Neuronal stem cell (in vitro differentiated cells): ENCODE data around the gene JAKMIP3.

Experiments
- DNase-seq: peaks from one replicate; pipeline ENCODE4 v3.0.0-alpha.2; 2013; ENCODE audit warnings: low spot score
- H2AFZ ChIP-seq: one replicate; pipeline ENCODE4 v1.6.1; 2013; ENCODE audit warnings: mild to moderate bottlenecking, low read length, inconsistent platforms
- H2AK5ac ChIP-seq: 2 replicates; pipeline ENCODE4 v1.6.1; 2013; ENCODE audit warnings: low read depth, mild to moderate bottlenecking, inconsistent platforms, low read length, moderate library complexity, mixed read lengths
- H2BK120ac ChIP-seq: 2 replicates; pipeline ENCODE4 v1.6.1; 2013; ENCODE audit warnings: low read depth, mild to moderate bottlenecking, inconsistent platforms, low read length, moderate library complexity, mixed read lengths
- H2BK12ac ChIP-seq: one replicate; pipeline ENCODE4 v1.6.1; 2013; ENCODE audit warnings: low read length, inconsistent platforms
- H2BK15ac ChIP-seq: 2 replicates; pipeline ENCODE4 v1.6.1; 2013; ENCODE audit warnings: mild to moderate bottlenecking, low read length, inconsistent platforms, mixed read lengths
- H2BK5ac ChIP-seq: one replicate; pipeline ENCODE4 v1.6.1; 2013; ENCODE audit warnings: inconsistent platforms, mild to moderate bottlenecking, low read length, moderate library complexity
- H3K14ac ChIP-seq: one replicate; pipeline ENCODE4 v1.6.1; 2013; ENCODE audit warnings: low read length, inconsistent platforms
- H3K18ac ChIP-seq: 2 replicates; pipeline ENCODE4 v1.6.1; 2013; ENCODE audit warnings: low read length, inconsistent platforms
- H3K23ac ChIP-seq: 2 replicates; pipeline ENCODE4 v1.6.1; 2013; ENCODE audit warnings: low read depth, mild to moderate bottlenecking, mixed read lengths, low read length, inconsistent platforms; ENCODE audit not compliant: poor library complexity
- H3K27ac ChIP-seq: replicated peaks from 3 replicates; pipeline ENCODE4 v1.5.1; 2013; ENCODE audit warnings: low read length, inconsistent platforms
- H3K27me3 ChIP-seq, 3 experiments: 2 replicates each; pipeline ENCODE4 v1.6.1; 2013; ENCODE audit warnings: low read length in 3 of 3, mild to moderate bottlenecking in 2 of 3, inconsistent platforms in 1 of 3, low read depth in 1 of 3, mixed read lengths in 1 of 3, moderate library complexity in 1 of 3; ENCODE audit not compliant: control insufficient read depth in 3 of 3, insufficient read depth in 3 of 3
- H3K36me3 ChIP-seq, 2 donors: replicated peaks in 1 of 2; 2 replicates each; pipeline ENCODE4 v1.6.1; 2013; ENCODE audit warnings: low read length in 2 of 2; ENCODE audit not compliant: control insufficient read depth in 2 of 2, insufficient read depth in 2 of 2
- H3K4ac ChIP-seq: 2 replicates; pipeline ENCODE4 v1.6.1; 2013; ENCODE audit warnings: inconsistent platforms, mild to moderate bottlenecking, low read length, moderate library complexity
- H3K4me1 ChIP-seq, 2 donors: 1 replicate in 1 of 2; 2 replicates in 1 of 2; pipeline ENCODE4 v1.6.1; 2013; ENCODE audit warnings: low read length in 2 of 2, low read depth in 1 of 2; ENCODE audit not compliant: control insufficient read depth in 2 of 2, insufficient read depth in 1 of 2
- H3K4me2 ChIP-seq: one replicate; pipeline ENCODE4 v1.6.1; 2013; ENCODE audit warnings: mild to moderate bottlenecking, low read length, inconsistent platforms; ENCODE audit not compliant: insufficient read depth, poor library complexity, severe bottlenecking
- H3K4me3 ChIP-seq, 2 donors: 2 replicates each; pipeline ENCODE4 v1.5.1; 2013; ENCODE audit warnings: low read length in 2 of 2, mild to moderate bottlenecking in 2 of 2, inconsistent platforms in 1 of 2, moderate library complexity in 1 of 2
- H3K79me1 ChIP-seq: one replicate; pipeline ENCODE4 v1.6.1; 2013; ENCODE audit warnings: low read depth, mild to moderate bottlenecking, inconsistent platforms, low read length, moderate library complexity
- H3K9ac ChIP-seq: one replicate; pipeline ENCODE4 v1.6.1; 2013; ENCODE audit warnings: mild to moderate bottlenecking, low read depth, low read length, inconsistent platforms; ENCODE audit not compliant: poor library complexity
- H3K9me3 ChIP-seq, 2 donors: replicated peaks in 1 of 2; 2 replicates each; pipeline versions ENCODE3 to v1.6.1; 2013; ENCODE audit warnings: low read length in 2 of 2, mild to moderate bottlenecking in 2 of 2, inconsistent platforms in 1 of 2, low read depth in 1 of 2, mixed read lengths in 1 of 2, moderate library complexity in 1 of 2; ENCODE audit not compliant: control insufficient read depth in 2 of 2, insufficient read depth in 1 of 2
- H4K8ac ChIP-seq: one replicate; pipeline ENCODE4 v1.6.1; 2013; ENCODE audit warnings: low read depth, mild to moderate bottlenecking, inconsistent platforms, low read length, moderate library complexity
- H4K91ac ChIP-seq: one replicate; pipeline ENCODE4 v1.6.1; 2013; ENCODE audit warnings: low read length, low read depth, mild to moderate bottlenecking, inconsistent platforms; ENCODE audit not compliant: poor library complexity
- WGBS, 2 donors: extraction: QIAGEN DNeasy Blood & Tissue Kit; methylation state at CpG; one replicate each; pipeline ENCODE4 v1.1.7; 2013; ENCODE audit warnings: missing lambda C conversion rate in 2 of 2, mixed read lengths in 1 of 2; ENCODE audit not compliant: insufficient read length in 2 of 2, insufficient replicate concordance in 1 of 2; ENCODE audit errors: extremely low coverage in 2 of 2; 5-methylcytosine and 5-hydroxymethylcytosine counted together

JAKMIP3 gene

GRCh38 chr10:132055616-132056015 lies 10.1 kb upstream of the JAKMIP3 start:
- Histone ChIP-seq H3K14ac (peak overlapping the region; percentile 9), H3K4me1 (no peaks in the 10 kb centered on the region), H3K79me1 (peaks cover 2% of the 10 kb centered on the region), H3K27me3 (peaks cover 0 to 27% (median 0%) of the 10 kb centered on the region in 3 experiments), H2BK5ac (no peak overlapping the region), H3K27ac (no peak overlapping the region), H4K8ac (no peak overlapping the region), H2BK12ac (no peak overlapping the region), H3K4ac (no peak overlapping the region), H2AK5ac (no peak overlapping the region), H3K23ac (no peak overlapping the region), H3K18ac (no peak overlapping the region), H3K9me3 (peaks cover 5 to 14% of the 10 kb centered on the region in 2 donors), H3K4me2 (no peak overlapping the region), H4K91ac (no peak overlapping the region), H2BK15ac (no peak overlapping the region), H3K36me3 (no peaks in the 10 kb centered on the region), H2BK120ac (no peak overlapping the region), H2AFZ (no peak overlapping the region), H3K9ac (no peak overlapping the region), H3K4me3 (no peak overlapping the region)
- no CpG with 5 or more reads among the region's 6 CpGs for WGBS, 2 donors
- DNase-seq, result no peak

GRCh38 chr10:132056663-132057062 lies 9.1 kb upstream of the JAKMIP3 start:
- H3K36me3 ChIP-seq, result no peaks in the 10 kb centered on the region
- H3K4me3 ChIP-seq, result no peak overlapping the region
- no peak overlapping the region for H3K9ac ChIP-seq
- H2BK15ac ChIP-seq, result no peak overlapping the region
- no peak overlapping the region for H3K27ac ChIP-seq
- H3K27me3 ChIP-seq, result peaks cover 0 to 34% (median 0%) of the 10 kb centered on the region in 3 experiments
- DNase-seq, result no peak
- no peak overlapping the region for H2BK12ac ChIP-seq
- H3K4me2 ChIP-seq, result no peak overlapping the region
- H3K4ac ChIP-seq, result no peak overlapping the region
- no peak overlapping the region for H2BK120ac ChIP-seq
- WGBS, 2 donors, result no CpG with 5 or more reads among the region's 9 CpGs
- no peak overlapping the region for H3K14ac ChIP-seq
- no peak overlapping the region for H4K8ac ChIP-seq
- no peak overlapping the region for H2AK5ac ChIP-seq
- H3K4me1 ChIP-seq, result no peaks in the 10 kb centered on the region
- H2BK5ac ChIP-seq, result no peak overlapping the region
- peaks cover 2% of the 10 kb centered on the region for H3K79me1 ChIP-seq
- H3K18ac ChIP-seq, result no peak overlapping the region
- peaks cover 5 to 12% of the 10 kb centered on the region in 2 donors for H3K9me3 ChIP-seq
- H3K23ac ChIP-seq, result no peak overlapping the region
- no peak overlapping the region for H2AFZ ChIP-seq
- no peak overlapping the region for H4K91ac ChIP-seq

DNA sequence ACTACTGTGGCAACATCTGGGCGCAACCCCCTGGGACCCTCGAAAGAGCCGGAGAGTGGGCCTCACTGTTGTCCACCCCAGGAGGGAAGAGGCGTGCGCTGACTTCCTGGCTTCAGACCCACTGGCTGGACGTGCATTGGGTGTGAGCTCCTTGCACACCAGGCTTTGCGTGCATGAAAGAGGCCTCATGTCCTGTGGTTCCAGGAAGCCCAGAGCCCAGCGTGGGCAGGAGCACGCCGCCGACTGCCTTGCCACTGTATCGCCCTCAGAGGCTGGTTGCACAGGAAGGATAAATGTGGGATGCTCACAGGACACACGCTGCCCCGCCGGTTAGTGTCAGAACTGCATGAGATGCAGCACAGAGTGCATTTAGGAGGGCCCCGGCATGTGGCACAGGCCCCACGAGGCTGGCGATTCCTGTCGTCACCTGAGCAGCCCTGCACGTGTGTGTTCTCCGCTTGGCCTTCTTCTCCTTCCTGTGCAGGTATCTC lies 8.5 kb upstream of the JAKMIP3 start:
- Histone ChIP-seq H2BK12ac (no peak overlapping the region), H3K4me1 (no peaks in the 10 kb centered on the region), H3K27me3 (peaks cover 0 to 39% (median 0%) of the 10 kb centered on the region in 3 experiments), H2BK120ac (no peak overlapping the region), H3K4me2 (no peak overlapping the region), H4K91ac (no peak overlapping the region), H3K23ac (peak overlapping the region; percentile 40), H3K4ac (no peak overlapping the region), H3K18ac (no peak overlapping the region), H2AK5ac (no peak overlapping the region), H3K36me3 (no peaks in the 10 kb centered on the region), H2AFZ (no peak overlapping the region), H3K9me3 (peaks cover 5 to 6% of the 10 kb centered on the region in 2 donors), H2BK15ac (no peak overlapping the region), H3K14ac (peak overlapping the region; percentile 76), H3K4me3 (no peak overlapping the region), H3K27ac (no peak overlapping the region), H3K9ac (no peak overlapping the region), H3K79me1 (peaks cover 2% of the 10 kb centered on the region), H2BK5ac (no peak overlapping the region), H4K8ac (peak overlapping the region; percentile 56)
- no peak for DNase-seq
- no CpG with 5 or more reads among the region's 21 CpGs for WGBS, 2 donors

DNA sequence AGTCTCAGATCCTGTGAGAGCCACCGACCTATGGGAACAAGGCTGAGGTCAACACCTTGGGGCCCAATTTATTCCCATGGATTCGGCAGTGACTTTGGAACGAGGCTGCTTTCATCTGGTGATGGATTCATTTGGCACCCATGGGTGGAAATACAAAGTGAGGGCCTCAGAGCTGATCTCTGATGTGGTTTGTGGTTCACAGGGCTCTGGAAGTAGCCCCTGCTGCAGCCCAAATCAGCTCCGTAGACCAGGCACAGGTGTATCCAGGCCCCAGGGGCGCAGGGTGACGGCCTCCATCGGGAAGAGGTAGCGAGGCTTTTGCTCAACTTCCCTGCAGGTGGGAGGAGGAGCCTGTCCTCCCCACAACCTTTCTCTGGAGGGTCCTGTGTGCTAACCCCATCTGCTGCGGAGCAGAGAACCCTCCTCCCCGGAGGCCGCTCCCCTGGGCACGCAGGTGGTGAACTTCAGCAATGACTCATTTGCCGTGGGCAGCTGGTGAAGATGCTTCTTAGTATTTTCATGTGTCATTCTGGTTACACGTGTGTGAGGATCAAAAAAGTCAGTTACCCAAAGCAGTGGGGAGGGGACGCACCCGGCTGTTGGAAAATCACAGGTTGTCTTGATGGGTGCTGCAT lies 7.5 kb upstream of the JAKMIP3 start:
- Histone ChIP-seq H3K27ac (no peak overlapping the region), H3K4me2 (no peak overlapping the region)

More for the DNA sequence above, 7.5 kb upstream of the JAKMIP3 start:
- H3K79me1 ChIP-seq, result peaks cover 2% of the 10 kb centered on the region
- H3K4me3 ChIP-seq, result no peak overlapping the region
- no peak overlapping the region for H3K23ac ChIP-seq
- H3K27me3 ChIP-seq, result peaks cover 0 to 41% (median 0%) of the 10 kb centered on the region in 3 experiments
- WGBS, 2 donors, result no CpG with 5 or more reads among the region's 16 CpGs
- DNase-seq, result no peak
- H2BK5ac ChIP-seq, result no peak overlapping the region
- H3K14ac ChIP-seq, result no peak overlapping the region
- no peak overlapping the region for H2BK15ac ChIP-seq
- no peak overlapping the region for H2AK5ac ChIP-seq
- peaks cover 0 to 2% of the 10 kb centered on the region in 2 donors for H3K9me3 ChIP-seq
- H2BK12ac ChIP-seq, result no peak overlapping the region
- H4K8ac ChIP-seq, result no peak overlapping the region
- no peaks in the 10 kb centered on the region for H3K36me3 ChIP-seq
- no peak overlapping the region for H3K4ac ChIP-seq
- no peak overlapping the region for H2BK120ac ChIP-seq
- no peak overlapping the region for H3K18ac ChIP-seq
- H4K91ac ChIP-seq, result no peak overlapping the region
- H3K9ac ChIP-seq, result no peak overlapping the region
- no peaks in the 10 kb centered on the region for H3K4me1 ChIP-seq
- no peak overlapping the region for H2AFZ ChIP-seq
